Astrocyte (in vitro differentiated cells and primary cell): Measurements from ENCODE around the gene LCE5A.
"Not testable (repeated sequence)": the region's sequence is repeated elsewhere in the genome, so short reads cannot be mapped to it uniquely, and the experiment has no call there.

Source experiments
- EZH2 ChIP-seq: IDR thresholded peaks from 2 replicates; pipeline ENCODE4 v1.6.1; 2012; ENCODE audit warnings: mild to moderate bottlenecking, low read length, inconsistent platforms; ENCODE audit not compliant: insufficient read depth
- TF ChIP-seq, protein P1 (sequence below): IDR thresholded peaks from 2 replicates; pipeline ENCODE4 v1.5.1; 2011; ENCODE audit warnings: low read depth, mild to moderate bottlenecking, inconsistent platforms, low read length, moderate library complexity; ENCODE audit not compliant: insufficient read depth

- TF ChIP-seq, protein P1, sequence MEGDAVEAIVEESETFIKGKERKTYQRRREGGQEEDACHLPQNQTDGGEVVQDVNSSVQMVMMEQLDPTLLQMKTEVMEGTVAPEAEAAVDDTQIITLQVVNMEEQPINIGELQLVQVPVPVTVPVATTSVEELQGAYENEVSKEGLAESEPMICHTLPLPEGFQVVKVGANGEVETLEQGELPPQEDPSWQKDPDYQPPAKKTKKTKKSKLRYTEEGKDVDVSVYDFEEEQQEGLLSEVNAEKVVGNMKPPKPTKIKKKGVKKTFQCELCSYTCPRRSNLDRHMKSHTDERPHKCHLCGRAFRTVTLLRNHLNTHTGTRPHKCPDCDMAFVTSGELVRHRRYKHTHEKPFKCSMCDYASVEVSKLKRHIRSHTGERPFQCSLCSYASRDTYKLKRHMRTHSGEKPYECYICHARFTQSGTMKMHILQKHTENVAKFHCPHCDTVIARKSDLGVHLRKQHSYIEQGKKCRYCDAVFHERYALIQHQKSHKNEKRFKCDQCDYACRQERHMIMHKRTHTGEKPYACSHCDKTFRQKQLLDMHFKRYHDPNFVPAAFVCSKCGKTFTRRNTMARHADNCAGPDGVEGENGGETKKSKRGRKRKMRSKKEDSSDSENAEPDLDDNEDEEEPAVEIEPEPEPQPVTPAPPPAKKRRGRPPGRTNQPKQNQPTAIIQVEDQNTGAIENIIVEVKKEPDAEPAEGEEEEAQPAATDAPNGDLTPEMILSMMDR = not testable (repeated sequence)
- TF ChIP-seq EZH2 = not testable (repeated sequence)
Measured at GRCh38 chr1:152548358-152548757, 37.8 kb downstream of the LCE5A start.
